NT2/D1 (cell line): ENCODE results near the gene PDHA1.

Experiments
- DNase-seq: peaks from one replicate; pipeline ENCODE4 v3.0.0-alpha.2; 2011; ENCODE audit warnings: low read depth, low spot score
- H3K27me3 ChIP-seq: 2 replicates; pipeline ENCODE4 v1.6.0; 2011; ENCODE audit warnings: mild to moderate bottlenecking; ENCODE audit not compliant: insufficient read length, insufficient read depth
- H3K36me3 ChIP-seq: 2 replicates; pipeline ENCODE4 v1.6.1; 2011; ENCODE audit warnings: mild to moderate bottlenecking, low read length, mixed read lengths; ENCODE audit not compliant: insufficient read depth, insufficient read length
- H3K4me1 ChIP-seq: 2 replicates; pipeline ENCODE4 v1.5.1; 2011; ENCODE audit not compliant: insufficient read depth, insufficient read length
- H3K4me3 ChIP-seq: 2 replicates; pipeline ENCODE4 v1.5.1; 2011; ENCODE audit warnings: low read depth; ENCODE audit not compliant: insufficient read length
- H3K9ac ChIP-seq: 2 replicates; pipeline ENCODE4 v1.6.0; 2011; ENCODE audit warnings: low read depth; ENCODE audit not compliant: insufficient read length
- H3K9me3 ChIP-seq: 2 replicates; pipeline ENCODE4 v1.5.1; 2011; ENCODE audit warnings: mild to moderate bottlenecking, low read length; ENCODE audit not compliant: insufficient read depth
- SUZ12 ChIP-seq: IDR thresholded peaks from 2 replicates; pipeline ENCODE4 v1.6.1; 2011; ENCODE audit not compliant: insufficient read length, insufficient read depth; ENCODE audit errors: extremely low read depth
- YY1 ChIP-seq: IDR thresholded peaks from 2 replicates; pipeline ENCODE4 v1.6.1; 2011; ENCODE audit not compliant: insufficient read length, insufficient read depth
- ZNF274 ChIP-seq: IDR thresholded peaks from 2 replicates; pipeline ENCODE4 v1.6.1; 2011; ENCODE audit warnings: mild to moderate bottlenecking, low read depth, low read length

PDHA1 gene

GRCh38 chrX:19358521-19358920, 14.8 kb downstream of the PDHA1 start:
- H3K4me3 ChIP-seq = no peak overlapping the region
- TF ChIP-seq SUZ12 = no peak
- no peak for TF ChIP-seq ZNF274
- no peak for TF ChIP-seq YY1
- no peak for DNase-seq
- H3K27me3 ChIP-seq = no peaks in the 10 kb centered on the region
- no peaks in the 10 kb centered on the region for H3K4me1 ChIP-seq
- H3K36me3 ChIP-seq = peaks cover 84% of the 10 kb centered on the region
- no peak overlapping the region for H3K9ac ChIP-seq
- H3K9me3 ChIP-seq = no peaks in the 10 kb centered on the region

GRCh38 chrX:19360903-19361302, 17.2 kb downstream of the PDHA1 start:
- H3K9ac ChIP-seq = no peak overlapping the region
- H3K9me3 ChIP-seq = no peaks in the 10 kb centered on the region
- no peak overlapping the region for H3K4me3 ChIP-seq
- no peak for DNase-seq
- TF ChIP-seq SUZ12 = no peak
- TF ChIP-seq YY1 = no peak
- no peak for TF ChIP-seq ZNF274
- no peaks in the 10 kb centered on the region for H3K4me1 ChIP-seq
- no peaks in the 10 kb centered on the region for H3K27me3 ChIP-seq
- peaks cover 70% of the 10 kb centered on the region for H3K36me3 ChIP-seq

DNA sequence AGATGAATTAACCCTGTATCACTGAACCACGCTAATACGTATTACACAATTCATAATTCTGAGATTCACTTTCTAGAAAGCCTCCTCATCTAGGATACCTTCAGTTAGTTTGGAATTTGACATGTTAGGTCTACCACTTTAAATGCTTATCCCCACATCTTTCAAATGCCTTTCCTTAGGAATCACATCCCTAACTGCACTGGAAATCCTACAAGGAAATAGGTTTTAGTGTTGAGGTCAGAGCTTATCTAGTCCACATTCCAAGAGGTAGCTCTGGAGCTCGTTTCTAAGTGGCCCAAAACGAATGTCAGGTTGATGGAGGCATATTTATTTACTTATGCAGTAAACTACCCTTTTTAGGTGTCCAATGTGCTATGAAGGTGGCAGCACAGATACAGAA, 18.0 kb downstream of the PDHA1 start:
- Histone ChIP-seq H3K27me3 (no peaks in the 10 kb centered on the region), H3K36me3 (peaks cover 70% of the 10 kb centered on the region), H3K9ac (no peak overlapping the region), H3K4me3 (no peak overlapping the region), H3K9me3 (no peaks in the 10 kb centered on the region), H3K4me1 (no peaks in the 10 kb centered on the region)
- TF ChIP-seq YY1 (no peak), ZNF274 (no peak), SUZ12 (no peak)
- DNase-seq = no peak

- Histone ChIP-seq H3K9me3 (no peaks in the 10 kb centered on the region), H3K36me3 (peaks cover 29% of the 10 kb centered on the region), H3K9ac (no peak overlapping the region), H3K4me1 (no peaks in the 10 kb centered on the region), H3K27me3 (no peaks in the 10 kb centered on the region), H3K4me3 (no peak overlapping the region)
- DNase-seq = no peak
- TF ChIP-seq ZNF274 = no peak
- no peak for TF ChIP-seq YY1
- TF ChIP-seq SUZ12 = no peak
Observed at GRCh38 chrX:19368576-19368975, 24.8 kb downstream of the PDHA1 start.

- Histone ChIP-seq H3K4me1 (no peaks in the 10 kb centered on the region), H3K36me3 (peaks cover 25% of the 10 kb centered on the region), H3K9me3 (no peaks in the 10 kb centered on the region), H3K27me3 (no peaks in the 10 kb centered on the region), H3K4me3 (no peak overlapping the region), H3K9ac (no peak overlapping the region)
- no peak for DNase-seq
- TF ChIP-seq SUZ12 (no peak), YY1 (no peak), ZNF274 (no peak)
Observed at GRCh38 chrX:19370061-19370460, 26.3 kb downstream of the PDHA1 start.

DNA sequence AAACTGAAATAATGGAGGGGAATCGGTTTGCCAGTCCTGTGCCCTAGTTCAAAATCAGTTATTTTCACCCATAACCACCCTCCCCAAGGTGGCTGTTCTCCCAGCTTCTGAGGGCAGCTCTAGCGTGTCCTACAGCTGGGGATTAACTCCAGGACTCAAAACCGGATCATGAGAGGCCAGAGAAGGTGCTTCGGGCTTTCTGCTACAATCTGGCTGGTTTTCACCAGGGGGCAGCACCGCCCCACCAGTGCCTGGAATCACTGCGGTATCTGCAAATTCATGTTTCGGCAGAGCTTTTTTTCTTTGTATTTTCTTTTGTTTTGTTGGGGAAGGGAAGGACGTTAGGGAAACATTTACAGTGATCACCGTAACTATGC, 28.4 kb downstream of the PDHA1 start:
- Histone ChIP-seq H3K27me3 (no peaks in the 10 kb centered on the region), H3K36me3 (peaks cover 15% of the 10 kb centered on the region), H3K9me3 (no peaks in the 10 kb centered on the region), H3K4me3 (peak overlapping the region; percentile 42), H3K9ac (peak overlapping the region; percentile 70), H3K4me1 (no peaks in the 10 kb centered on the region)
- DNase-seq = peak; percentile 74
- TF ChIP-seq SUZ12 (no peak), ZNF274 (no peak), YY1 (no peak)

GRCh38 chrX:19372547-19373331, 29.0 kb downstream of the PDHA1 start:
- H3K9me3 ChIP-seq = no peaks in the 10 kb centered on the region
- peak overlapping the region; percentile 42 for H3K4me3 ChIP-seq
- peak; percentile 20 for DNase-seq
- peaks cover 17% of the 10 kb centered on the region for H3K36me3 ChIP-seq
- H3K4me1 ChIP-seq = no peaks in the 10 kb centered on the region
- no peaks in the 10 kb centered on the region for H3K27me3 ChIP-seq
- H3K9ac ChIP-seq = peak overlapping the region; percentile 70
- no peak for TF ChIP-seq YY1
- TF ChIP-seq ZNF274 = no peak
- TF ChIP-seq SUZ12 = no peak
